IMR-90 (cell line): ENCODE measurements around the gene KDM5A. TPM values are rescaled to one million over a fixed set of nuclear protein-coding genes. Genes with fewer than 3 reads are reported as not detected.

Source experiments
- ATAC-seq: fragments of 200-7000 bp; cut with Tn5 transposase; 2 replicates; pipeline ENCODE4 v1.9.1; 2020; ENCODE audit warnings: low read depth, mild to moderate bottlenecking, moderate library complexity
- BruUV-seq: library from RNA; stranded (reverse); fragments of 400-500 nt; replicated peaks from 2 replicates; lab custom pipeline; 2021; lab: Mats Ljungman, UMichigan
- CTCF ChIA-PET: fragments of 300-600 bp; formaldehyde crosslinking; extraction: SDS; loops from one replicate; lab custom pipeline; 2021; ENCODE audit warnings: antibody characterized with exemption; lab: Yijun Ruan, JAX
- POLR2A ChIA-PET: fragments of 300-600 bp; sonication (Branson Sonifier 250); formaldehyde crosslinking; loops from one replicate; lab custom pipeline; 2022; ENCODE audit warnings: antibody characterized with exemption; ENCODE audit not compliant: unreplicated experiment; lab: Charles Lee
- DNase-seq: peaks from one replicate; pipeline ENCODE4 v3.0.0; 2013
- H2AFZ ChIP-seq: replicated peaks from 2 replicates; pipeline ENCODE3; 2013; ENCODE audit warnings: low read length, mild to moderate bottlenecking; ENCODE audit not compliant: poor library complexity
- H2AK5ac ChIP-seq: 2 replicates; pipeline ENCODE4 v1.6.1; 2013; ENCODE audit warnings: low read depth, low read length, inconsistent platforms
- H2AK9ac ChIP-seq: replicated peaks from 2 replicates; pipeline ENCODE3; 2013; ENCODE audit warnings: mild to moderate bottlenecking, low read depth, low read length, moderate library complexity; ENCODE audit not compliant: poor library complexity
- H2BK120ac ChIP-seq: 2 replicates; pipeline ENCODE4 v1.6.1; 2013; ENCODE audit warnings: low read depth, low read length, inconsistent platforms
- H2BK15ac ChIP-seq: 3 replicates; pipeline ENCODE4 v1.6.1; 2013; ENCODE audit warnings: low read depth, low read length, inconsistent platforms
- H2BK20ac ChIP-seq: 2 replicates; pipeline ENCODE4 v1.6.1; 2013; ENCODE audit warnings: low read depth, mild to moderate bottlenecking, inconsistent platforms, low read length, moderate library complexity
- H2BK5ac ChIP-seq: 2 replicates; pipeline ENCODE4 v1.6.1; 2013; ENCODE audit warnings: mild to moderate bottlenecking, low read depth, low read length, inconsistent platforms; ENCODE audit not compliant: poor library complexity, severe bottlenecking
- H3K14ac ChIP-seq: replicated peaks from 2 replicates; pipeline ENCODE4 v1.6.1; 2013; ENCODE audit warnings: low read depth, low read length, inconsistent platforms
- H3K18ac ChIP-seq: 2 replicates; pipeline ENCODE4 v1.6.1; 2013; ENCODE audit warnings: low read depth, low read length, control low read depth
- H3K23ac ChIP-seq: 2 replicates; pipeline ENCODE4 v1.6.1; 2013; ENCODE audit warnings: low read depth, low read length, inconsistent platforms
- H3K27ac ChIP-seq: 2 replicates; pipeline ENCODE4 v1.5.1; 2013; ENCODE audit warnings: mild to moderate bottlenecking, control low read depth, low read length; ENCODE audit not compliant: insufficient read depth
- H3K27me3 ChIP-seq: 2 replicates; pipeline ENCODE4 v1.6.1; 2013; ENCODE audit warnings: low read length; ENCODE audit not compliant: control insufficient read depth, insufficient read depth
- H3K36me3 ChIP-seq: 2 replicates; pipeline ENCODE4 v1.6.1; 2013; ENCODE audit warnings: low read length, mixed read lengths; ENCODE audit not compliant: control insufficient read depth, insufficient read depth
- H3K4ac ChIP-seq: 2 replicates; pipeline ENCODE4 v1.6.1; 2013; ENCODE audit warnings: low read depth, low read length, inconsistent platforms
- H3K4me1 ChIP-seq: 2 replicates; pipeline ENCODE4 v1.6.1; 2013; ENCODE audit warnings: low read length, mixed read lengths; ENCODE audit not compliant: control insufficient read depth, insufficient read depth
- H3K4me2 ChIP-seq: 2 replicates; pipeline ENCODE4 v1.6.1; 2013; ENCODE audit warnings: low read depth, mild to moderate bottlenecking, control low read depth, low read length, moderate library complexity
- H3K4me3 ChIP-seq: 2 replicates; pipeline ENCODE4 v1.5.1; 2013; ENCODE audit warnings: low read depth, mild to moderate bottlenecking, control low read depth, low read length, moderate library complexity; ENCODE audit not compliant: insufficient read depth
- H3K56ac ChIP-seq: 2 replicates; pipeline ENCODE4 v1.6.1; 2013; ENCODE audit warnings: low read length, inconsistent platforms; ENCODE audit not compliant: insufficient read depth; ENCODE audit errors: extremely low read depth
- H3K79me1 ChIP-seq, 2 experiments: 2 replicates each; pipeline ENCODE4 v1.6.1; 2013; ENCODE audit warnings: low read length in 2 of 2, inconsistent platforms in 1 of 2, low read depth in 1 of 2
- H3K9ac ChIP-seq: 2 replicates; pipeline ENCODE4 v1.6.1; 2013; ENCODE audit warnings: low read depth, low read length, control low read depth
- H3K9me1 ChIP-seq: 2 replicates; pipeline ENCODE4 v1.6.1; 2013; ENCODE audit warnings: low read length, inconsistent platforms; ENCODE audit not compliant: insufficient read depth
- H3K9me3 ChIP-seq: 2 replicates; pipeline ENCODE4 v1.6.1; 2013; ENCODE audit warnings: low read length; ENCODE audit not compliant: control insufficient read depth, insufficient read depth
- H4K20me1 ChIP-seq: 2 replicates; pipeline ENCODE4 v1.6.1; 2013; ENCODE audit warnings: low read length, inconsistent platforms; ENCODE audit not compliant: insufficient read depth
- H4K5ac ChIP-seq: 2 replicates; pipeline ENCODE4 v1.6.1; 2013; ENCODE audit warnings: mild to moderate bottlenecking, low read depth, low read length, control low read depth
- H4K8ac ChIP-seq, 2 experiments: 2 replicates each; pipeline ENCODE4 v1.6.1; 2013; ENCODE audit warnings: low read depth in 2 of 2, low read length in 2 of 2, control low read depth in 1 of 2, inconsistent platforms in 1 of 2
- H4K91ac ChIP-seq: 2 replicates; pipeline ENCODE4 v1.6.1; 2013; ENCODE audit warnings: low read depth, low read length, inconsistent platforms; ENCODE audit not compliant: insufficient read depth
- BHLHE40 ChIP-seq: fragments of 150-350 bp; IDR thresholded peaks from 2 replicates; pipeline ENCODE4 v1.6.1; 2016; ENCODE audit warnings: mild to moderate bottlenecking, low read depth, low read length
- CEBPB ChIP-seq: IDR thresholded peaks from 2 replicates; pipeline ENCODE4 v1.6.1; 2012; ENCODE audit warnings: low read depth, low read length, improper control_type of control experiment
- CHD1 ChIP-seq: IDR thresholded peaks from 2 replicates; pipeline ENCODE4 v1.6.1; 2012; ENCODE audit warnings: low read depth, low read length, improper control_type of control experiment
- CTCF ChIP-seq: conservative IDR thresholded peaks from 2 replicates; pipeline ENCODE4 v1.5.1; 2012; ENCODE audit warnings: mild to moderate bottlenecking, low read depth, low read length, improper control_type of control experiment
- ELK1 ChIP-seq: fragments of 150-350 bp; IDR thresholded peaks from 2 replicates; pipeline ENCODE4 v1.6.1; 2016; ENCODE audit warnings: low read depth, mild to moderate bottlenecking, low read length, moderate library complexity, borderline replicate concordance
- FOS ChIP-seq: fragments of 150-350 bp; IDR thresholded peaks from 2 replicates; pipeline ENCODE4 v1.6.1; 2016; ENCODE audit warnings: low read depth, low read length
- MAFK ChIP-seq: IDR thresholded peaks from 2 replicates; pipeline ENCODE4 v1.6.1; 2012; ENCODE audit warnings: low read depth, low read length, improper control_type of control experiment
- MAZ ChIP-seq: IDR thresholded peaks from 2 replicates; pipeline ENCODE4 v1.6.1; 2012; ENCODE audit warnings: low read depth, mild to moderate bottlenecking, low read length, improper control_type of control experiment, moderate library complexity, borderline replicate concordance
- MXI1 ChIP-seq: IDR thresholded peaks from 2 replicates; pipeline ENCODE4 v1.6.1; 2012; ENCODE audit warnings: low read depth, mild to moderate bottlenecking, low read length, moderate library complexity, borderline replicate concordance
- POLR2A ChIP-seq: IDR thresholded peaks from 2 replicates; pipeline ENCODE4 v1.6.1; 2012; ENCODE audit warnings: mild to moderate bottlenecking, low read depth, low read length
- RAD21 ChIP-seq: IDR thresholded peaks from 2 replicates; pipeline ENCODE4 v1.6.1; 2012; ENCODE audit warnings: low read length, improper control_type of control experiment
- RCOR1 ChIP-seq: IDR thresholded peaks from 2 replicates; pipeline ENCODE4 v1.6.1; 2012; ENCODE audit warnings: mild to moderate bottlenecking, low read length, improper control_type of control experiment; ENCODE audit not compliant: insufficient replicate concordance
- RFX5 ChIP-seq: IDR thresholded peaks from 2 replicates; pipeline ENCODE4 v1.8.0; 2012; ENCODE audit warnings: low read depth, mild to moderate bottlenecking, low read length, moderate library complexity
- SMC3 ChIP-seq: fragments of 150-350 bp; IDR thresholded peaks from 2 replicates; pipeline ENCODE4 v1.6.1; 2016; ENCODE audit warnings: low read depth, mild to moderate bottlenecking, antibody characterized with exemption, low read length, moderate library complexity
- USF2 ChIP-seq: fragments of 150-350 bp; IDR thresholded peaks from 2 replicates; pipeline ENCODE4 v1.6.1; 2017; ENCODE audit warnings: mild to moderate bottlenecking, antibody characterized with exemption, low read length, low read depth
- WGBS, 2 experiments: methylation state at CpG; one replicate each; pipeline versions ENCODE4 v1.1.5 to v1.1.7; 2013; ENCODE audit warnings: missing lambda C conversion rate in 2 of 2; ENCODE audit not compliant: insufficient read length in 1 of 2; ENCODE audit errors: extremely low coverage in 2 of 2; 5-methylcytosine and 5-hydroxymethylcytosine counted together
- dilution Hi-C: fragments of 300-500 bp; cut with HindIII; formaldehyde crosslinking; loops from one replicate; pipeline ENCODE4 v1.14.3; 2018; ENCODE audit warnings: low sequenced_read_pairs; ENCODE audit not compliant: unreplicated experiment
- in situ Hi-C: fragments of 300-500 bp; cut with MboI; formaldehyde crosslinking; loops from 3 replicates; pipeline ENCODE4 v1.14.3; 2019; ENCODE audit warnings: low sequenced_read_pairs, inconsistent platforms, mixed read lengths
- intact Hi-C: fragments of 100-400 bp; cut with micrococcal nuclease; formaldehyde crosslinking; loops from 2 replicates; pipeline ENCODE4 v1.10.0; 2022
- polyA plus RNA-seq, 3 experiments: library from polyadenylated mRNA; depleted of rRNA; stranded (reverse); fragments of >200 nt; gene quantifications; 2 replicates each; pipeline ENCODE4 v1.2.3, GENCODE V29; 2012; ENCODE audit warnings: low replicate concordance in 1 of 3
- total RNA-seq: library from RNA; depleted of rRNA; stranded (reverse); fragments of >200 nt; gene quantifications from 2 replicates; pipeline ENCODE4 v1.2.3, GENCODE V29; 2012

KDM5A gene
- total and polyA plus RNA-seq, 2 of the 4 experiments (the other 2 are of a cell fraction): 7.9 to 95.9 TPM

- CTCF ChIA-PET: interaction anchor here (1.0 kb wide), 1 partner anchor 25 kb away, joined by 3 read pairs; no protein-coding TSS in a partner anchor
- TF ChIP-seq CEBPB (no peak), SMC3 (no peak), USF2 (no peak), CTCF (no peak), RFX5 (no peak), BHLHE40 (no peak), CHD1 (no peak), RCOR1 (no peak), MAZ (no peak), ELK1 (no peak), FOS (no peak), POLR2A (no peak), RAD21 (no peak), MAFK (no peak), MXI1 (no peak)
Measured at GRCh38 chr12:230925-231671, 158.0 kb downstream of the KDM5A start.

More at GRCh38 chr12:230925-231671, 158.0 kb downstream of the KDM5A start:
- ATAC-seq (no peak), DNase-seq (no peak)
- Histone ChIP-seq H2BK120ac (no peak overlapping the region), H2AK9ac (no peak overlapping the region), H3K4ac (no peak overlapping the region), H3K4me1 (no peaks in the 10 kb centered on the region), H4K8ac (no peak overlapping the region), H4K91ac (no peak overlapping the region), H3K14ac (no peak overlapping the region), H3K23ac (no peak overlapping the region), H2AK5ac (no peak overlapping the region), H2BK5ac (no peak overlapping the region), H4K5ac (no peak overlapping the region), H3K9me3 (peaks cover 8% of the 10 kb centered on the region; the same call in 1 of the 2 replicates), H2BK15ac (no peak overlapping the region), H2AFZ (no peak overlapping the region), H3K9ac (no peak overlapping the region), H3K79me1 (no peaks in the 10 kb centered on the region), H3K27me3 (peaks cover 73% of the 10 kb centered on the region), H3K9me1 (no peaks in the 10 kb centered on the region), H3K4me2 (no peak overlapping the region), H3K18ac (no peak overlapping the region), H3K36me3 (no peaks in the 10 kb centered on the region), H3K4me3 (no peak overlapping the region), H3K27ac (no peak overlapping the region), H3K56ac (no peak overlapping the region), H4K20me1 (no peaks in the 10 kb centered on the region), H2BK20ac (no peak overlapping the region)
- dilution Hi-C loops (no loop called here), intact Hi-C loops (no loop called here), in situ Hi-C loops (no loop called here)
- POLR2A ChIA-PET: no interaction called here
- BruUV-seq: no TSS peak
- WGBS, 2 experiments: 18% methylated on average over 2 of the region's 14 CpGs; no CpG with 5 or more reads in 1 of the 2 experiments
